ENCODE results near the gene PLK3. TPM values are rescaled to one million over a fixed set of nuclear protein-coding genes. Genes with fewer than 3 reads are reported as not detected.

Gene PLK3
- total RNA-seq = 71.3 and 112 TPM in 2 replicates

DNA sequence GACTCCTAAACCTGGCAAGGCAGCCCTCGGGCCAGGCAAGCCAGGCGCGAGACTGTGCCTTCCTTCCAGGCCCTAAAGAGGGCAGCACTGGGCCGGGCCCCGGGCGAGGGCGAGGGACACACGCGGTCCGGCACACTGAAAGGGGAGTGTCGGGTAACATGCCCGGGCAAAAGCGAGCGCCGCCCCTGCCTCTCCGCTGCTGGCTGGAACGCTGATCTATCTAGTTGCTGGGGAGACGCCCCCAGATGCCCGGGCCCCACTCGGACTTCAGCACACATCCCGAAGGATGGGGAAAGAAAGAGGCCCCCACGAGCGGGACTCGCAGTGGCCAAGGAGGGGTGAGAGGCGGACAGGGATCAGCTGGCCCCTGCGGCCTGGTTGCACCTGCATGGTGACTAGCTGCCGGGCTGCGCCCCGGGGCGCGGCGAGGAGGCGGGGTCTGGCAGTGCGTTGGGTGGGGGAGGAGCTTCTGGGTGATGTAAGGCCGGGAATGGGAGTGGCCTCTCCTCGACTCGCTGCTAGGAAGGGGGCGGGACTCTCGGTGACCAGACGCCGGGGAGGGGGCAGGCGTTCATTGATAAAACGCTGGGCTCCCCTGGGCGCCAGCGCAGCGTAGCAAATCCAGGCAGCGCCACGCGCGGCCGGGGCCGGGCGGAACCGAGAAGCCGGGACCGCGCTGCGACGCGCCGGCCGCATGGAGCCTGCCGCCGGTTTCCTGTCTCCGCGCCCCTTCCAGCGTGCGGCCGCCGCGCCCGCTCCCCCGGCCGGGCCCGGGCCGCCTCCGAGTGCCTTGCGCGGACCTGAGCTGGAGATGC is at the start of gene PLK3:
PLK3 (plus strand) TSS at position 608 of the 815 bp plus-strand sequence; CDS start at position 695, 87 bp downstream.

GRCh38 chr1:44775078-44775929 is 24.9 kb upstream of the PLK3 start, which contains the start of gene RPS8:
TSS of gene RPS8 (plus strand) at chr1:44775540. CDS start at chr1:44775597, 57 bp downstream.

GRCh38 chr1:44788120-44788860 is 11.9 kb upstream of the PLK3 start, which contains the start of gene BEST4:
TSS of gene BEST4 (minus strand) at chr1:44788170. CDS start at chr1:44787705, 465 bp downstream.

DNA sequence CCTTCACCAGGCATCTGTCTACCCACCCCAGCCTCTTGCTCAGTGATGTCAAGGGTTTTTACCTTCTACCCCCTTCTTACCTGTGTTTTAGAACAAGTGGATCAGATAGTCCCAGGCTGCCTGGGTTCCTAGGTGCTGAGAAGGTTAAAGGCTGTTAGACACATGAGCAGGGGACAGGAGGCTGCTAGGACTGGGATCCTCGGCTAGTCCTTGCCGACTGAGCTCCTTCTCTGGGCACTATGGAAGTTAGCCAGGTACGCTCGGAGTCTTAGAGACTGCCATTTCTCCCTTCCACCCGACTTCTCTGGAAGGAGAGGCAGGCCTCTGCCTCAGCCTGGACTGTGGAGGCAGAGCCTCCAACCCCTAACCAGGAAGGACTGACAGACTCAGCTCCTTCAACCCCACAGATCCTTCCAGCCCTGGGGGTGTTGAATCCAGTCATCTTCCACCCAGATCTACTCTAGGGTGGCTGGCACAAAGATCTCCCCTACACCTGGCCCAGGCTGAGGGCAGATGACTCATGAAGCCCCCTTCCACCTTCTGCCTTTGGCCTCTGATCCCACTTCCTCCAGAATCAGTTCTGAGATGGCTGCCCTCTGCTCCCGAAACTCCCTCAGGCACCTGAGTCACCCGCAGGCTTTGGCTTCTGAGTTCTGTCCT is 6.7 kb downstream of the PLK3 start, which contains the start of gene DYNLT4:
DYNLT4 (minus strand) TSS at position 648 of the 660 bp plus-strand sequence. CDS start 683 bp downstream, outside the sequence.

GRCh38 chr1:44808063-44808937 is 8.1 kb downstream of the PLK3 start, which contains the start of gene BTBD19:
TSS of gene BTBD19 (plus strand) at chr1:44808523. CDS start at chr1:44808821, 298 bp downstream.

GRCh38 chr1:44842862-44843655 is 42.9 kb downstream of the PLK3 start, which contains the start of gene PTCH2:
TSS of gene PTCH2 (minus strand) at chr1:44843253. CDS start at chr1:44842932, 321 bp downstream.

Small RNA genes lying within 50 kb of the gene (small RNA-seq; reads per million reads assigned to genes)
- not detected for gene AL136380.1 (ENCODE audit: low replicate concordance)
- gene SNORD38A (ENCODE audit: low replicate concordance) = 4,003 reads per million, percentile 100 among the genes with 10 or more reads in this experiment
- not detected for gene SNORD38B (ENCODE audit: low replicate concordance)
- 106 reads per million, percentile 99 among the genes with 10 or more reads in this experiment for gene SNORD46 (ENCODE audit: low replicate concordance)
- not detected for gene SNORD55 (ENCODE audit: low replicate concordance)

Other genes with a start within 250 kb of the PLK3 start
- 4.6 and 7.0 TPM in 2 replicates for gene TMEM53, start 125.9 kb upstream of the PLK3 start, total RNA-seq
- gene ARMH1, start 125.7 kb upstream of the PLK3 start, total RNA-seq = 0.66 TPM in 1 of 2 replicates, not detected in the other
- gene RNU5D-1, start 69.2 kb upstream of the PLK3 start, total RNA-seq = not detected in 2 replicates
- 1.3 and 62.0 TPM in 2 replicates for gene KIF2C, start 60.5 kb upstream of the PLK3 start, total RNA-seq
- gene RPS8, start 24.8 kb upstream of the PLK3 start, total RNA-seq = 982 and 1,269 TPM in 2 replicates
- 0.14 and 0.22 TPM in 2 replicates for gene BEST4, start 12.2 kb upstream of the PLK3 start, total RNA-seq
- gene DYNLT4, start 7.0 kb downstream of the PLK3 start, total RNA-seq = not detected in 2 replicates
- 10.5 and 23.4 TPM in 2 replicates for gene BTBD19, start 8.1 kb downstream of the PLK3 start, total RNA-seq
- 0.22 and 0.29 TPM in 2 replicates for gene PTCH2, start 42.9 kb downstream of the PLK3 start, total RNA-seq
- gene EIF2B3, start 186.2 kb downstream of the PLK3 start, total RNA-seq = 31.7 and 54.1 TPM in 2 replicates
- 33.9 and 41.4 TPM in 2 replicates for gene HECTD3, start 210.9 kb downstream of the PLK3 start, total RNA-seq
- 125 and 139 TPM in 2 replicates for gene UROD, start 211.9 kb downstream of the PLK3 start, total RNA-seq